GM21576 (cell line): ENCODE measurements around the gene LIN28B.
A peak's percentile ranks its signal among the peaks of the same experiment; 100 is the strongest.
"Not testable (repeated sequence)": the region's sequence is repeated elsewhere in the genome, so short reads cannot be mapped to it uniquely, and the experiment has no call there.

ENCODE experiments used
- ATAC-seq: cut with Tn5 transposase; IDR thresholded peaks from one replicate; pipeline ENCODE4 v1.9.1; 2021; ENCODE audit warnings: mild to moderate bottlenecking, moderate library complexity; ENCODE audit not compliant: unreplicated experiment

LIN28B gene

GRCh38 chr6:104956731-104957294 lies at the start of gene LIN28B:
Gene LIN28B (plus strand): TSS chr6:104957107. CDS start chr6:104957251, 144 bp downstream.
- no peak for ATAC-seq

GRCh38 chr6:104908031-104908887 lies 48.6 kb upstream of the LIN28B start:
- ATAC-seq, result no peak

DNA sequence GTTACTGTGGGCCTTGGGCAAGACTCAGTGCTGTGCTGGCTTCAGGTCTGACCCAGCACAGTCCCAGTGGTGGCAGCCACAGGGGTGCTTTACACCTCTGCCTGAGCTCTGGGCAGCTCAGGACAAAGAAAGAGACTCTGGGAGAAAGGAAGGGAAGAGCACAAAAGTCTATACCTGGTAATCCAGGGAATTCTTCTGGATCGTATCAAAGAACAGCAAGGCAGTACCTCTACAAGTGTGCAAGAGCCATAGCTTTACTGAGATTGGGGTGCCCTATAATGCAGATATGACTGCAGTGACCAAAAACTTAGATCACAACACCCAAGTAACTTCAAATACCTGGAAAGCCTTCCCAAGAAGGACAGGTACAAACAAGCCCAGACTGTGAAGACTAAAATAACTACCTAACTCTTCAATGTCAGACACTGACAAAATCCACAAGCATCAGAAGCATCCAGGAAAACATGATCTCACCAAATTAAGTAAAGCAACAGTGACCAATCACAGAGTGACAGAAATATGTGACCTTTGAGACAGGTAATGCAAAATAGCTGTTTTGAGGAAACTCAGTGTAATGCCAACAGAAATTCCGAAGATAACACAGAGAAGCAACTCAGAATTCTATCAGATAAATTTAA lies 47.9 kb upstream of the LIN28B start:
- ATAC-seq, result no peak

DNA sequence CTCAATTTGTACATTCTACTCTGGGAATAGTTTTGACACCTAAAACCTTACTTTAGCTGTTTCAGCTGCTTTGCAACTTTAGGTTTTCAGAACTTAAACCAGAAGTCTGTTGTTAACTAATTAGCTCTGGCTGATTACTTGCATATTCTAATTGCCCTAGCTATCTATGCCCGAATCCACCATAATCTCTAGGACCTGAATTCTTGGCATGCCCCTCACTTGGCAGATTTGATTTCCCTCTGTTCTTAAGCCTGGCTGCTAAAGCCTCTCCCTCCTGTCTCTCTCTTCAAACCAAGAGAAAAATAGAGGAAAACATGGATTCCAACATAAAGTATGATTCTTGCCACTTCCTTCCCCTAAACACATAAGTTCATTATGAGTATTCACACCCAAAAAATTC lies 35.0 kb upstream of the LIN28B start:
- no peak for ATAC-seq

DNA sequence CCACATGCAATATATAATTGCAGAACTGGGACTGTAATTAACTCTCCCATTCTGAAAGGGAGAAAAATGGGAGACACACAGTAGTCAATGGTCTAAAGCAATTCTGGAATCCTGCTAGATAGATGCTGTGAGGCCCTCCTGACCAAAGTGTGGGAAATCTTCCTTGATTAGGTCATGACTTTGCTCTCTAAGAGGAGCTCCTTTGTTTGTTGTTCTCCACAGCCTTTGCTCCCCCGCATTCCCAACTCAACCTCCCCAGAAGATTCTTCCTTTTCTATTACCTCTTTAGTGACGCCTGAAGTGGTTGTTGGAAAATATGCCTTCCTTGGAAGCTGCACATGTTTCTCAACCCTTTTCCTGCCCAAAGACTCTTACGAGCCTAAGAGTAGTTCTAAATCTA lies 28.8 kb upstream of the LIN28B start:
- no peak for ATAC-seq

- no peak for ATAC-seq
These were observed 27.6 kb upstream of the LIN28B start for GRCh38 chr6:104929353-104929752.

DNA sequence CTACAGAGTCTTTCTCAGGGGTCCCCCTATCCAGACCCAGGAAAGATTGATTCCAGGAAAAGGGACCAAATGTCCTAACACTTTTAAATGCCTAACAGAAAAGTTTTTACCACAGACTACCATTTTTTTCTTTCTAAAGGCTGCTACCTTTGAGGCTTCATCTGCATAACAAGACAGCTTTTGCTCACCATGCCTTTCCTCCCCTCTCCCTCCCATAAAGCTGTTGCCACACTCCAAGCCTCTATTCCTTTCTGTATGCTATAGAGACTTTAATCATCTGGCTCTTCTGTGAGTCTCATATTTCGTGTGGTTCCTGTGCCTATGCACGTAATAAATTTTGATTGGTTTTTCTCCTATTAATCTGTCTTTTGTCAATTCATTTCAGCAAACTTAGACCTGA lies 26.0 kb upstream of the LIN28B start:
- ATAC-seq, result no peak

- no peak for ATAC-seq
These were observed 20.0 kb upstream of the LIN28B start for GRCh38 chr6:104936766-104937535.

GRCh38 chr6:104940238-104940892 lies 16.5 kb upstream of the LIN28B start:
- ATAC-seq, result no peak

DNA sequence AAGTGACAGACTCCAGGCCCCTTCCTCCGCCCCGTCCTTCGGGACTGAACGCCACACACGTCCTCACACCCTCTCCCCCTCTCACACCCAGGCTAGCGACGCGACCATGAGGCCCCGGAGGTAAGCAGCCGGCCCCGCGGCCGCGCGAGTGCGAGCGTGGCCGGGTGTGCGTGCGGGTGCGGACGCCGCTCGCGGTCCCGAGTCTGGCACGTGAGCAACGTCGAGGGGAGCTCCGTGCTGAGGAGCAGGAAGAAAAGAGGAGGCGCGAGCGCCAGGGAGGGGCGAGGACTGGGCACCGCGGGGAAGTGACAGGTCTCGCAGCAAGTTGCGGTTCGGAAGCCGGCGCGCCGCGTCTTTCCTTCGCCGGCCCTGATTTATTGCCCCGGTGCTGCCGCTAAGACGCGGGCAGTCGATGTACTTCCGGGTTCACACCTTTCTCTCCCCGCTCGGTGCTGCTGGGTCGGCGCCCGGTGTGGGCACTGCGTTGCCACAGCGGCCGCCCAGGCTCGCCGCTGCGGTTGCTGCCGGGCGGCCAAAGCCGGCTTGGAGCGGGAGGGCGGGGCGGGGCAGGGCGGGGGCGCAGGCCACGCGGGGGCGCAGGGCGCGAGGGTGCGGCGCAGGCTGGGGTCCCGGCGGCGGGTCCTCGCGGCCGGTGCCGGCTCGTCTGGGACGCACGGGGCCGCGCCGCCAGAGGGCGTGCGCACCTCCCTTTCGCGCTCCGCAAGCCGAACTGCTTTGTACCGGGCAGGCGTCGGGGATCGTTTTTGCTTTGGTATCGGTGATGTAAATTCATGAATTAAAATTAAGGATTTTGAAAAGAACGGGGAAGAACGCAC lies 15.8 kb upstream of the LIN28B start:
- ATAC-seq, result peak; percentile 76

GRCh38 chr6:104941729-104942091 lies 15.2 kb upstream of the LIN28B start:
- ATAC-seq, result no peak

- no peak for ATAC-seq
These were observed 13.1 kb upstream of the LIN28B start for GRCh38 chr6:104943781-104944180.

DNA sequence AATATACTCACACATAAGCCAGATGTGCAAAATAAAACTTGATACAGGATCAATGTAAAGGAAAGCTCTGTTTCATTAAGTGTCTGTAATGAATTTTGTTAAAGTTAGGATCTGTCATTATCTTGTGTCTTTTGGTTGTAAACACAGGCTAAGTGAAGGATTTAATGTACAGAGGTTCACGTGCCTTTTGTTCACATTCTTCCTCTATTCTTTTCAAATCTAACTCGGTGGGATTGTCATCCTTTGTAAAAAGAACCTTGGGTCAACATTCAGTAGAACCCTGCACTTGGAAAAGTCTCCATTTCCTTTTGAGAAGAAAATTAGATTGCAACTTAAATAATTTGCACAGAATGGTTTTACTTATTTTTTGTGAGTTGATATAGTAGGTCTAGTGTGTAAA lies 7.7 kb upstream of the LIN28B start:
- no peak for ATAC-seq

DNA sequence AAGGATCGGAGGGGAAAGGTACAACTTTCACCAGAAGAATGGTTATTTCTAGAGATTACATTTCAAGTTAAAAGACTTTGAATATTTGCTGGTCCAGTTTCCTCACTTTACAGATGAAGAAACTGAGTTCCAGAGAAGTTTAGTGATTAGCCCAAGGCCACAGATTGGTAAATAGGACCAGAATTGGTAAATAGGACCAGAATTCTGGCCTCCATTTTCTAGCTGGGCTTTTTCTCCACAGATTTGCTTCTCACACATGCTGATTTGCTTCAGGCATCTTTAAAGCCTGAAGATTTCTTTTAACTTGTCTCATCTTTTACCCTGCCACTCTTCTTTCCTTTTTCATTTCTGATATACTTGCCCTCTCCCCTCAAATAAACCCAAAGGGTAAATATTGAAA lies 5.2 kb upstream of the LIN28B start:
- no peak for ATAC-seq

- no peak for ATAC-seq
These were observed 4.0 kb upstream of the LIN28B start for GRCh38 chr6:104952911-104953399.

- ATAC-seq, result not testable (repeated sequence)
These were observed 3.3 kb upstream of the LIN28B start for GRCh38 chr6:104953400-104954189.

GRCh38 chr6:104954190-104954797 lies 2.6 kb upstream of the LIN28B start:
- ATAC-seq, result no peak

DNA sequence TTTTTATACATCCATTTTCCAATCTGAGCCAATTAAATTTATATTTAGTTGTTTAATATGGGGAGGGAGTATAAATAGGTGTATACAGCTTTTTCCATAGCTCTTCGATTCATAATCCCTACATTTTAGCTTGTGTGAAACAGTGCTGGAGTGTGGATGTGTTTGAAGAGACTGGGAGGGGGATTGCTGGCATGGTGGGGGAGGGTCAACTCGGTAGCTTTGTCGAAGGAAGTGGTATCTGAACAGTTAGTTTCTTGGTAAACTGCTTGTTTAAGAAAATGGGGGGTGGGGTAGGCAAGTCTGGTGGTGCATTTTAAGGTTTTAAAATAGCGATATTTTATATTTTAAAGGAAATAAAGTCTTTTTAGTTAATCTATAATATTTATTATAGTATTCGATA lies 1.4 kb upstream of the LIN28B start:
- ATAC-seq, result no peak
